Measurements from ENCODE around the gene PLXNB1. TPM values are rescaled to one million over a fixed set of nuclear protein-coding genes. Genes with fewer than 3 reads are reported as not detected.

Gene PLXNB1
- total RNA-seq, 2 donors from 2014 or later, result 175 to 216 TPM

GRCh38 chr3:48456456-48456855 lies 26.6 kb upstream of the PLXNB1 start:
- H3K36me3 Mint-ChIP-seq (ENCODE audit: low read depth), result peaks cover 60% of the 10 kb centered on the region
- Histone ChIP-seq H3K27ac (ENCODE audit: low read depth, low read length) (no peak overlapping the region), H3K4me1 (ENCODE audit: control insufficient read depth, insufficient read depth, low read length) (no peaks in the 10 kb centered on the region), H3K9me3 (ENCODE audit: control insufficient read depth, low read length) (no peaks in the 10 kb centered on the region), H3K36me3 (ENCODE audit: control insufficient read depth, insufficient read depth, low read length) (peaks cover 76% of the 10 kb centered on the region), H3K4me3 (ENCODE audit: low read length) (no peak overlapping the region), H3K27me3 (ENCODE audit: control insufficient read depth, insufficient read depth, low read length, poor library complexity, severe bottlenecking) (no peaks in the 10 kb centered on the region), H3K9ac (ENCODE audit: extremely low read depth, low read length, poor library complexity, severe bottlenecking) (no peak overlapping the region)
- no peak overlapping the region for H3K27ac Mint-ChIP-seq
- TF ChIP-seq, protein P1, sequence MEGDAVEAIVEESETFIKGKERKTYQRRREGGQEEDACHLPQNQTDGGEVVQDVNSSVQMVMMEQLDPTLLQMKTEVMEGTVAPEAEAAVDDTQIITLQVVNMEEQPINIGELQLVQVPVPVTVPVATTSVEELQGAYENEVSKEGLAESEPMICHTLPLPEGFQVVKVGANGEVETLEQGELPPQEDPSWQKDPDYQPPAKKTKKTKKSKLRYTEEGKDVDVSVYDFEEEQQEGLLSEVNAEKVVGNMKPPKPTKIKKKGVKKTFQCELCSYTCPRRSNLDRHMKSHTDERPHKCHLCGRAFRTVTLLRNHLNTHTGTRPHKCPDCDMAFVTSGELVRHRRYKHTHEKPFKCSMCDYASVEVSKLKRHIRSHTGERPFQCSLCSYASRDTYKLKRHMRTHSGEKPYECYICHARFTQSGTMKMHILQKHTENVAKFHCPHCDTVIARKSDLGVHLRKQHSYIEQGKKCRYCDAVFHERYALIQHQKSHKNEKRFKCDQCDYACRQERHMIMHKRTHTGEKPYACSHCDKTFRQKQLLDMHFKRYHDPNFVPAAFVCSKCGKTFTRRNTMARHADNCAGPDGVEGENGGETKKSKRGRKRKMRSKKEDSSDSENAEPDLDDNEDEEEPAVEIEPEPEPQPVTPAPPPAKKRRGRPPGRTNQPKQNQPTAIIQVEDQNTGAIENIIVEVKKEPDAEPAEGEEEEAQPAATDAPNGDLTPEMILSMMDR (conservative IDR thresholded peaks at IDR 0.05), result no peak
- no peaks in the 10 kb centered on the region for H3K9me3 Mint-ChIP-seq
- H3K4me1 Mint-ChIP-seq, result no peaks in the 10 kb centered on the region
- 97% methylated on average over 1 of the region's 1 CpG; no CpG with 5 or more reads in 1 of the 2 experiments for WGBS, 2 experiments (ENCODE audit: insufficient coverage in 1 of 2, insufficient read length in 1 of 2)
- no peak for DNase-seq
- H3K27me3 Mint-ChIP-seq (ENCODE audit: insufficient read depth), result no peaks in the 10 kb centered on the region
- no peak overlapping the region for H3K4me3 Mint-ChIP-seq

GRCh38 chr3:48451270-48451669 lies 21.4 kb upstream of the PLXNB1 start:
- no peaks in the 10 kb centered on the region for H3K27me3 ChIP-seq (ENCODE audit: control insufficient read depth, insufficient read depth, low read length, poor library complexity, severe bottlenecking)
- no peaks in the 10 kb centered on the region for H3K9me3 ChIP-seq (ENCODE audit: control insufficient read depth, low read length)
- DNase-seq, result no peak
- Mint-ChIP-seq H3K4me1 (peaks cover 9% of the 10 kb centered on the region), H3K27me3 (ENCODE audit: insufficient read depth) (no peaks in the 10 kb centered on the region), H3K27ac (no peak overlapping the region), H3K36me3 (ENCODE audit: low read depth) (peaks cover 39% of the 10 kb centered on the region), H3K4me3 (no peak overlapping the region), H3K9me3 (no peaks in the 10 kb centered on the region)
- peaks cover 50% of the 10 kb centered on the region for H3K36me3 ChIP-seq (ENCODE audit: control insufficient read depth, insufficient read depth, low read length)
- no peak overlapping the region for H3K4me3 ChIP-seq (ENCODE audit: low read length)
- H3K27ac ChIP-seq (ENCODE audit: low read depth, low read length), result no peak overlapping the region
- no peak overlapping the region for H3K9ac ChIP-seq (ENCODE audit: extremely low read depth, low read length, poor library complexity, severe bottlenecking)
- H3K4me1 ChIP-seq (ENCODE audit: control insufficient read depth, insufficient read depth, low read length), result no peaks in the 10 kb centered on the region
- 100% methylated on average over 1 of the region's 1 CpG for WGBS, 2 experiments (ENCODE audit: insufficient coverage in 1 of 2, insufficient read length in 1 of 2)
- TF ChIP-seq, protein P1 (conservative IDR thresholded peaks at IDR 0.05), result no peak

DNA sequence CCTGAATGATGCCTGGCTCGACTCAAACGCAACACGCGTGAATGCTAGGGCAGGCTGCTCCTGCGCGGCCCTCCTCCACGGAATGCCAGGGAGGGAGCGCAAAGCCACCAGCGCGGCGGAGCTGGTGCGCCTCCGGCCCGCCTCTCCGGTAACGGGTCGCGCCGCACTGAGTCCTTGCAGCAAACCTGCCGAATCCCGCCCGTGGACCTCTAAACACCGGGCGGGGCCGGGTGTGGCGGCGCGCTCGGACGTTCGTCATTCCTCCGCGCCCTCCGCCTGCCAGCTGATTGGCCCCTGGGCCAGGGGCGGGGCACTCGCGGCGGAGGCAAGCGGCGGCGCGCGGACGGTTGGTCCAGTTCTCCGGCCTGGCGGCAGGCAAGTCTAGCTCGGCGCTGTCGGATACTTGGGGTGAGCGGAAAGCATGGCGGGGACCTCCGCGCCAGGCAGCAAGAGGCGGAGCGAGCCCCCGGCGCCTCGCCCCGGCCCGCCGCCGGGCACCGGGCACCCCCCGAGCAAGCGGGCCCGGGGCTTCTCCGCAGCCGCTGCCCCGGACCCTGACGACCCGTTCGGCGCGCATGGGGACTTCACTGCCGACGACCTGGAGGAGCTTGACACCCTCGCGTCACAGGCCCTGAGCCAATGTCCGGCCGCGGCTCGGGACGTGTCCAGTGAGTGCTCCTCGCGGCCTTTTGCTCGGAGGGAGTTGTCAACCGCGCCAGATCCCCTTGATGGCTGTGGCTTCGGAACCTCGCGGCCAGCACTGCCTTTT lies 16.7 kb upstream of the PLXNB1 start, which contains the start of gene ATRIP:
ATRIP (plus strand) TSS at position 313 of the 769 bp plus-strand sequence; CDS start at position 422, 109 bp downstream.
- TF ChIP-seq, protein P1 (conservative IDR thresholded peaks at IDR 0.05), result no peak
- Histone ChIP-seq H3K4me3 (ENCODE audit: low read length) (peak within 1 kb of the TSS; percentile 98), H3K36me3 (ENCODE audit: control insufficient read depth, insufficient read depth, low read length) (peaks cover 40% of the 10 kb centered on the region), H3K27ac (ENCODE audit: low read depth, low read length) (peak within 1 kb of the TSS; percentile 74), H3K4me1 (ENCODE audit: control insufficient read depth, insufficient read depth, low read length) (no peaks in the 10 kb centered on the region), H3K27me3 (ENCODE audit: control insufficient read depth, insufficient read depth, low read length, poor library complexity, severe bottlenecking) (no peaks in the 10 kb centered on the region), H3K9me3 (ENCODE audit: control insufficient read depth, low read length) (no peaks in the 10 kb centered on the region), H3K9ac (ENCODE audit: extremely low read depth, low read length, poor library complexity, severe bottlenecking) (peak within 1 kb of the TSS; percentile 67)
- Mint-ChIP-seq H3K27ac (peak within 1 kb of the TSS; percentile 88), H3K36me3 (ENCODE audit: low read depth) (peaks cover 26% of the 10 kb centered on the region), H3K4me3 (peak within 1 kb of the TSS; percentile 77), H3K4me1 (peaks cover 19% of the 10 kb centered on the region), H3K27me3 (ENCODE audit: insufficient read depth) (no peaks in the 10 kb centered on the region), H3K9me3 (no peaks in the 10 kb centered on the region)
- 0 to 1% methylated on average over 20 to 91 of the region's 91 CpGs for WGBS, 2 experiments (ENCODE audit: insufficient coverage in 1 of 2, insufficient read length in 1 of 2)
- peak; percentile 96 for DNase-seq

All from endodermal cell (in vitro differentiated cells).